ENCODE measurements around the gene PPP1R1C.

The PPP1R1C gene

DNA sequence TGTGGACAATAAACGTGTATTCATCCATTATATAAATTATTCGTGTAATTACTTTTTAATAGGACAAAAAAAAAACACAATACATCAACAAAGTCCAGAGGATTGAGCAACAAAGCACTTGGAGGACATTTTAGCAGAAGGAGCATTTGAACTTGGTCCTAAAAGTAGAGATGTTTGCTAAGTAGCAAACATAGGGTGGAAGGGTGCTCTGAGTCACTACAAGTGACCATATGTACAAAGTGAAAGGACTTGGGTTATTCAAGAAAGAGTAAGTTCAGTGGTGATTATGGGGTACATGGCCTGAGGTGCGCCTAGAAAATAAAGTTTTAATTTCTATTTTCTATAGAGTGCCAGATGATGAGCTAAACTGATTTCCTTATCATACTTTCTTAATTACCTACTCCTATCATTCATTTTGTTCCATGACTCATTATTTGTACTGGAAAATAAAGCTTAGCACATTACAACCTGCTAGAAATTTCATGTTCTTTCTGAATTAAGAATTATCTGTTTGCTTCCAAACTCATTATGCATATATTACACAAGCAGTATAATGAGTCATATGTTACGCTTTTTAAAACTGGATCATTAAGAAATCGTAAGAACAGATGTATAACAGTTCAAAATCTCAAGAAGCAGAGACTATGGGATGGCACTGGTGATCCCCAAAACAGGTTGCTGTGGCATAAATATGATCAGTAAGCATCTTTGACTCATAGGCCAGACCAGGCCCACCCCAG lies 13.1 kb upstream of the PPP1R1C start:
- DNase-seq, result no peak

DNA sequence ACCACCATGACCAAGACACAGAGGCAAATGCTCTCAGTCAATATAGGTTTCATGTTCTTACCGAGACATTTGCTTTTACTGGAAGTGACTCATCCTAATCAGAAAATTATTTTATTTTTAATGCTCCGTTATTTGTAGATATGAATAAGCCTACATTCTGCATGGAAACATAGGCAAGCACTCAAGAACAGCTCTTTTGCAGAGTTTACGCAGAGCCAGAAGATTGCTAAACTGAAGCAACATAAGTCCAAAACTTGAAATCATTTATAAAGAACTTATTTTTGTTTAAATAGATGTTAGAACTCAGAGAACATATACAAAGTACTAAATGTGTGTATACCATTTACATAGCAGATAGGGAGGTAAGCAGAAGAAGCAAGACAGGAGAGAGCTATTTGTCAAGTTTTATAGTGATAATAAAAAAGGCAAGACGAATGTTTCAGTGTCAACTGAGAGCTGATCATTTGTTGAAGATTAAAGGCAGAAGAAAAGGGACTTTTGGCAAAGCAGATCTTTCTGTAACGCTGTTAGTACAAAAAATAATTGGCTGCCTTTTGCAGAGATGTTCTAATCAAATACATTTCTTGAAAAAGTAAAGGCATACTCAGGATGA lies 12.4 kb upstream of the PPP1R1C start:
- no peak for DNase-seq

DNA sequence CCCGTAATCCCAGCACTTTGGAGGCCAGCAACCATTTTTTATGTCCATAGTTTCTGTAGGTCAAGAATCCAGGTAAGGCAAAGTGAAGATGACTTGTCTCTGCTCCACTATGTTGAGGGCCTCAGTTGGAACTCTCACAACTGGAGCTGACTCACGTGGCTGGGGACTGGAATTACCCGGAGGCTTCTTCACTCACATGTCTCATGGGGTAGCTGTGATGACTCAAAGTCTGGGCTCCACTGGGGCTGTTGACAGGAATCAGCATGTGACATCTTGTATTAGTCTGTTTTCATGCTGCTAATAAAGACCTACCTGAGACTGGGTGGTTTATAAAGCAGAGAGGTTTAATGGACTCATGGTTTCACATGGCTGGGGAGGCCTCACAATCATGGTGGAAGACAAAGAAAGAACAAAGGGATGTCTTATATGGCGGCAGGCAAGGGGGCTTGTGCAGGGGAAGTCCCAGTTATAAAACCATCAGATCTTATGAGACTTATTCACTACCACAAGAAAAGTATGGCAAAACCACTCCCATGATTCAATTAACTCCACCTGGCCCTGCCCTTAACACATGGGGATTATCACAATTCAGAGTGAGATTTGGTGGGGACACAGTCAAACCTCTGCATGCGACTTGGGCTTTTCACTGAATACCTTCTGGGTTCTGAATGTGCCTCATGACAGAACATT lies 7.8 kb upstream of the PPP1R1C start:
- no peak for DNase-seq

DNA sequence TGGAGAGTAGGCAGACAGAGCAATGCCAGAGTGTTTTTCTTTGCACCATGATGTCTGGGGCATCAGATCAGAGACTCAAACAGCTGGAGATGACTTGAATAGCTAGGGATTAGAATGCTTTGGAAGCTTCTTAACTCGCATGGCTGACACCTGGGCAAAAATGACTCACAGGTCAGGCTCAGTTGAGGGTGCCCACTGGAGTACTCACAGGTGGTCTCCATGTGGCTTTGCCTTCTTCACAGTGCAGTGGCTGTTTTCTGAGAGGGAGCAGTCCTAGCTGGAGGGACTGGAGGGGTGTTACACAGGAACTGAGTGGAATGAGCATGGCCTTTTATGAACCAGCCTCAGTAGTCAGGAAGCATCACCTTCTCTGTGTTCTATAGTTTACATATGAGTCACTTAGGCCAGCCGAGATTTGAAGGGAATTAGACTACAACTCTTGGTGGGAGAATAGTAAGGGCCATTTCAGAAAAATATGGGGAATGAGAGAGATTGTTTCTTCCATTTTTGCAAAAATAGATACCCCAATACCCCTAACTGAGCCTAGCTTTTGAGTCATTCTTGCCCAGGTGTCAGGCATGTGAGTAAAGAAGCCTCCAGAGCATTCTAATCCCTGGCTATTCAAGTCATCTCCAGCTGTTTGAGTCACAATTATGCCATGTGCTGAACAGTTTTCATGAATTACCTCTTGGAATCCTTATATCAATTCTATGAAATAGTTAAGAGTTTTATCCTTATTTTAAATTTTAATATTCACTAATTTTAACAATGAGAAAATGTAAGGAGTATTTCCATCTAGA lies 7.1 kb upstream of the PPP1R1C start:
- no peak for DNase-seq

DNA sequence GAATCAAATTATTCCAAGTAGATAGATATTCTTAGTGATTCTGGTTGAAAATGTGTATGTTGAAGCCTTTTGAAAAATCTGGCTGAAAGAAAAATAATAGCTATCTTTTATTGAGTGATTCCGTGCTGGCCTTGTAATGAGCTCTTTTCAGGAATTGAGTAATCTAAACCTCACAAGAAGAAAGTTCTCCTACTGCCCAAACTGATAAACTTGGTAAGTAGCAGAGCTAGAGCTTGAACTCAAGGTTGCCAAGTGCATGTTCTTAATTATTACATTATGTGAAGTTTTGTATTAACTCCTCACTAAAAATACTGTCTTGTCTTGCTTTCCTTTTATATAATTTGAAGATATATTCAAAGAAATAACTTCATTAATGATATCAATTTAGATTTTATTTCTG lies 1.6 kb upstream of the PPP1R1C start:
- DNase-seq, result no peak

DNA sequence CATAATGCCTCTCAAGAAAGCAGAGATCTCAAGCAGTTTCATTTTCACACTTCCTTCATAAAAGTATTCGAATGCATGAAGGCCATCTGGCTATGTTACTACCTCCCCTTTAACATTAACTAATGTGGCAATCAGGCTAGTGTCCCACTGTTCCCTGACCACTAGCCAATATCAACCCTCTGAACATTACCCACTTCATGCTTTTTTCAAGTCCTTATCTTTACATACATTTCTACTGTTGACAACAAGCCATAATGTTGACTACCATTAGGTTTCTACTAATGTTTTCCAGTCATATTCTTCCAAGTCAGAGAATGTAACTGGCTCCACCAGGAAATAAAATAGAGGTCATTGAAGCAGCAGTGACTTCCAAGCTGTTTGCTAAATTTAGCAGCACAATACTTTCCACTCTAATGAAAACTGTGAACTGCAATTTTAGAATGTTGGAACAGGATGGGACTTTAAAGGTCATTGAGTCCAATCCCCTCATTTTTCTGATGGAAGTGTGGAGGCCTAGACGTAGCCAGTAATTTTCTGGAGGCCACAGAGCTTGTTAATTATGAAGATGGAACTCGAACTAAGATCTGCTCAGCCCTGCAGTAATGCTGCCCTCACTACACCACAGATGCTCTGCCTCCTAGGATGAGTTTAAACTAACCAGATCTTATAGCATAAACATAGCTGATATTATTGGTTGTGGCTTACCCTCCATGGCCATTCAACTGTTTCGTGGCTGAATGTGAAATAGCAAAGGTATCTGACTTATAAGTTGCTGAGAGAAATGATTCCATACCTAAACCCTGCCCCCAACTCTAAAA lies 630 bp upstream of the PPP1R1C start:
- DNase-seq, result no peak

DNA sequence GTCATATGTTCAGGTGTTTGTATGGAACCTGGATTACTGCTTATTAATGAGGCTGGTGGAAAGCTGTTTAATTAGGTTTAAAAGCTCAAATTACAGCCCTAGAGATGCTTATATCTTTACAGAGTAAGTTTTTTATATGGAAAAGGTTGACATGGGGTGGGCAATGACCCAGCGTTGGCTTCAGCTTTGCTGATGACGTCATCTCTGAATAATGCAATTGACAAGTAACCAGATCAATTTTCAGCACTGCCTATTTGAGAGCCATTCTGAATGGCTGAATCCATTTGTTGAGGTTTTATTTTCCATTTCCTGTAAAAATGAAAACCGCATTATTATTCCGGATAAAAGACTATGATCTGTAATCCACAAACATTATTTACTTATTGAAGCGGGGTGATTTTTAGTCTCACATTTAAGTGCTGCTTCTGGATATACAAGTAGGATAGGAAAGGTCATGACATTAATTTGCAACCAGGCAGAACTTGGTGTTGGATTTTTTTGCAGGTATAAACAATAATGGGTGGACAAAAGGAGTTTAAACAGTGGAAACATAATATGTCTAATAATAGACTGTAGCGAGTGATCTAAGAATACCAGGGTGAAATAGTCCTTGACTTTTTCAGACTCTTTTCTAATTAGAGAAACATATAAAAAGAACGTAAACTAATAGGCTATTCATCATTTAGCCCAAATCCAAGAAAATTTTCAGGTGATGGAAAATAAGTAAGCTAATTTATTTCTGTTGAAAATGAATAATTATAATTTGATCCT lies 2.7 kb downstream of the PPP1R1C start:
- no peak for DNase-seq

DNA sequence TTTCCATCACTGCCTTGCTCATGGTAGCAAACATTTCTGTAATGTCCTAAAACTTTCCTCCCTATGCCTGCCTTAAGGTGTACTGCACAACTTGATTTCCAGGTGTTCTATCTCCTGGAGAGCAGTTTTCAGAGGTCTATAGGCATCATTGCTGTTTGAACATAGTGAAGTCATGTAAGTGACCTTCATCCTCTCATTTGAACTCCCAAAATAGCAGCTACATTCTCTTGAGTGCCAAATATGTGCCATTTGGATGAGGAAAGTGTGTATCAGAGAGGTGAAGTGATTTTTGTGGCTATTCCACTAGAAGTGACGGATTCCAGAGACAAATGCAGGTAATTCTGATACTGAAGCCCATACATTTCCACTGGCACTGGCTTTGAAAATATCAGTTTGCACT lies 3.4 kb downstream of the PPP1R1C start:
- no peak for DNase-seq

DNA sequence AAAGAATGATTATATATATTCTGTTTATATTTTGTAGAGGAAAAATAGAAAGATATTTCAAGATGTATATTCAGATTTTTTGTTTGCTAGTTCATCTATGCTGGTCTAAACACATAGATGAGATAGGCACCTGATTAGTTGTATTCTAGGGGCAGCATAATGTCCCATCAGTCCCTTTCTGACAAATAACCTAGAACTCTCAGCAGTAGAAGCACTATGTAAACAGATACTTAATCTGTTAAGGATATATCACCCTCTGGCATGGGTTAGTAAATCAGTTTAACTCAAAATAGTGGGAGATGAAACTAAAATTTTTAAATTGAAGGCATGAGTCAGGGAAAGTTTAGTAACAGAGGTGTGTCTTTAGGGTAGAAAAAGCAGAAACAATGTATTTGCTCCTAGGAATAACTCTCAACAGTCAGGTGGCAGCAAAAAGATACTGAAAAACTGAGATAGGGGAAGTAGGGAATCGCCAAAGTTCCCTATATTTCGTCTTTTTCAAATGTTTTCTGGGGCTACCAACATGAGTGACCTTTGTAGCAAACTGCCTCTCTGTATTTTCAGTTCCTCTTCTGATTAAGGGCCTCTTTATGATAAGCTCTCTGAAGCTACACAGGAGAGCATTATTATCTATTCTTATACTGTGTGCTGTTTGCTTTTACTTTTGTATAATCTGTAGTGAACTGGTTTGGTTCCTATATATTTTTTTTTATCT lies 5.7 kb downstream of the PPP1R1C start:
- DNase-seq, result no peak

DNA sequence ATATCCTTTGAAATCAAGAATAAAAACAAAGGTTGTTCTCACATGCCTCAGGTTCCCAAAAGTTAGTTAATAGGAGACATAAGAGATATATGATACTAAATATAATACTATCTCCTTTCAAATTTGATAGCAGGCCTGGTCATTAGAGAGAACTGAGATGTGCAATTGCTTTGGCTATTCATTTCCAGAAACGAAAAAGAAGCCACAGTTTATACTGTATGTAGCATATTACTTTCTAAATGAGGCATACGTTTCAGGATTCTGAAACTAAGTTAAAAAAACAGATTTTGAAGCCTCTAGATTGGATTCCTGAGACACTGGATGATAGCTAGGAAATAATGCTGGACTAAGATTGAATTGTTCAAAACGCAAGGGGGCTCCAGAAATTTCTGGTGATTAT lies 7.1 kb downstream of the PPP1R1C start:
- no peak for DNase-seq

DNA sequence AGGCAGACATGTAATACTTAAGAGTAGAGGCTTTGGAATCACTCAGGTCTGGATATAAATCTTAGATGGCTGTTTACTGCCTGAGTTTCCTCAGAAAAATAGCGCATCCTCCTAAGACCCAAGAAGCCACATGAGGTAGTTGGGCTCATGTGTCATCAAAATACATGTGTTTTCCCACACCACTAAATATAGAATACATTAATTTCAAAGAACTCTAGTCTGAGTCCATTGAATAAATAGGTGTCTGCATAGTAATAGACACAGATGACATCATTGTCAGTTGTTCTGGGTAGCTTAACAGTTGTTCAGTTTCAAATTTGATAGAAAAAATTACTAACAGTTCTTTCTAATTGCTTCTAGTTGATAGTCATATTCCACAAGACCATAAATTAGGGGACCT lies 9.6 kb downstream of the PPP1R1C start:
- DNase-seq, result no peak

DNA sequence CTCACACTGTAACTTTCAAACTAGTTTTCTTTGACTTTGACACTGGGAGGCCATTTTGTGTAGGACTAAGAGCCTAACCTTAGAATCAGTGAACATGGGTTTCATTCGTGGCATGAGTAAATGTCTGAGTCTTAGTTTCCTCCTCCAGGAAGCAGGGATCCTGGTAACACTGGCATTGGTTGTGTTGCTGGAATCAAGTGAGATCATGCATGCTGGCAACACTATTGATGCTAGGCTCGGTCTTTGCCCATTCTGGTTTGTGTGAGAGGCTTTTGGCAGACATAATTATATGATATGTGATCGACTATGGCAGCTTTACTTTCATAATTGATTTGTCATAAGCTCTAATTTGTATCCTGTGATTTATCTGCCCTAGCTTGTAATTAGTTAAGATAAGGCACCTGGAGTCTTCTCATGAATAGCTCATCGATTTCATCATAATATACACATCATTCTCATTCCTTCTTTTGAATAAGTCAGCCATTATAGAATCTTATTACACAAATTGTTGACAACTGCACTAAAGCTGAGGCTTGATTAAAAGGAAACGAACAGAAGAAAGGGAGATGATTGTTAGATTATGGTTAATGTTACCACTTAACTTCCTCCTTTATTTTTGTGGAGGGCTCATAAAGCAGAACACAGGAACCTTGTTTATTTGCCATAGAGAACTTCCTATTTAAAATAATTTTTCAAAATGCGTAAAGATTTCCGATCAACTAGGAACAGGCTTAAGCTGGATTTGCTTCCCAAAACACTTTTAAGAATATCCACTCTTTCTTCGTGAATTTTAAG lies 12.6 kb downstream of the PPP1R1C start:
- DNase-seq, result no peak

DNA sequence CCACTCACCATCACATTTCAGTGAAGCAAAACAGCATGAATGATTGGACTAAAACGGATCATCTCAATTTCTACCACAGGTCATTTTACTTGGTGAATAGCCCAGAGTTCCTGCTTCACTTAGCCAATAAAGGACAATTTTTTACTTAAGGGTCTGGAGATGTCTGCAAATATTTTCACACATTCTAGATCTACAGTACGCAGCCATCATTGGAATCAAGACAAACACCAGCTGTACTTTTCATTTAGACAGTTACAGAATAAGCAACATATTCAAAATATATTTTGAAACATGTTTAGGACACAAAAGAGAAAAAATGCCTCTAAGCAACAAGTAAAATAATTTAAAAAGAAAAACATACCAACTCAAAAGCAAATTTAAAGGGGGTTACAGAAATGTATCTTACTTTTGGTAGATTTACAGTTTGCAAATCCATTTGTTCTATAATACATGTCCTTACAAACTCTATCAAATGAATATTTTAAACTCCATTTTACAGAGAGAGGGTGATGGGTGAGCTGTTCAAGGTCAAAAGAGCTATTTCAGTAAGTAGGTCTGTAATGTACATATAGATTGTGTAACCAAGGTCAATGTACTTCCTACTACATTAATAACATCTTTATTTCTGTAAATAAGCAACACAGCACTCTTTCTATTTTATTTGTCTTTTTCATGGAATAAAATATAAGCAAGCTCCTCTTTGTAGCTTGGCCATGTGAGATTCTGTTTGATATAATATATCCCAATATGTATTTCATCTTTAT lies 13.4 kb downstream of the PPP1R1C start:
- DNase-seq, result no peak

DNA sequence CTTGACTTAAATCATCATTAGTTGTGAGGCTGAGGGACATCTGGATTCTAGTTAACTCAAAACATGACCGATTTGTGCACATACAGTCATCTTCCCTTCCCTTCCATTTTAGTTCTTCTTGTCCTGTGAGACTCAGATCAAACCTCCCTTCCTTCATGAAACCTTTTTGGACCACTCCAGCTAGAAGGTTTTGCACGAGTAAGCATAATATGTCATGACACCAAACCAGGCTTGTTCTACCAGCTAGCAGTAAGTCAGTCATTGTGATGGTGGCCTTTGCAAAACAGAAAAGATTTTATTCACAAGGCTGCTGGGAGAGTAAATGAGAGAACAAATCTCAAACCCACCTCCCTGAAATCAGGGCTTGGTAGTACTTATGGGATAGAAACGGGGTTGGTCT lies 14.3 kb downstream of the PPP1R1C start:
- no peak for DNase-seq

DNA sequence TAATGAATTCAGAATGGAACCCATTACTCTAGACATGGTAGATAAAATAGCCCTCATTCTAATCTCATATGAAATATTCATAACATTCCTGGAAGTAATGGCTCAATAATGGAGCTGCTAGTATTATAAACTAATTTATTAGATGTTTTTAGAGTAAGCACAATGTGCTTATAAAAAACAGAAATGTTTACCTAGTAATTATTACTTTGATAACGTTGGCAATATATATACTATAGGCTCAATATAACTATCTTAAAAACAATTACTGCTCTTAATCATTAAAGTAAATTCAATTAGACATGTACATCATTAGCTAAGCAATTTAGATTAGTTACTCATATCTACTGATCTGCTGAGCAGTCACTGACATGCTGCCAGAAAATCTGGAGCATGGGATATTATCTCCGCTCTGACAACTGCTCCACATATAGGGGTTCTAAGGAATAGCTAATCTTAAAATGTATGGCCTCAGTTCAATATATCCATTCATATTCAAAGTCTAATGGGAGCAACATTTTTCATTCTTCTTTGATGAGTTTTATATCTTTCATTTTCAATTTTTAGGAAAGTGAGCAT lies 19.4 kb downstream of the PPP1R1C start:
- no peak for DNase-seq

DNA sequence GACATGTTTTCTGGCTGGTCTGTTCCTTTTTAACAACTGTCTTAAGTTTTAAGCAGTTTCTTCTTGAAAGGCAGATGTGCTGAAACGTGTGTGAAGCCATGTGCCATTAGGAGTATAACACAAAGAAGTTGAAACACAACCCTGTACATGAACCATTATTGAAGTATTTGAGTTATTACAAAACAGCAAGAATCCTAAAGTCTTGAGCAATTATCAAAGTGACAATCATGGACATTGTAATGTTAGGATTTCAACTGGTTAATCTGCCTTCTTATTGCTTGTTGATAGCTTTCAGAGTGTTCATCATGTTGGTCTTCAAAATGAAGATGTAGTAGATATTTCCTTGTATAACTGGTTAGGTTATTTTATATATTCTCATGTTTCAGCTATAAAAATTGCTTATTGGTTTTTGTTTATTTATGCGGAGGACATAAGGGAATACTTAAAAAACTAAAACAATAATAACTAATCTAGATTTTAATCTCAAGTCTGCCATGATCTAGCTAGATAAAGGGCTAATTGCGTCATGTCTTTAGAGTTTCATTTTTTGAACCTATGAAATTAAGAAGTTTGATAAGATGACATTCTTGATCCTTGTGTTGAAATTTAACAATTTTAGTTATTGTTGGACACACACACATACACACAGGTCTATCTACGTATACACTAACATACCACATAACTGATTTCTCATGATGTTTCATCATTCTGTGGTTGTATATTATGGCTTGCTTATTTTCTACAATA lies 21.1 kb downstream of the PPP1R1C start:
- no peak for DNase-seq

DNA sequence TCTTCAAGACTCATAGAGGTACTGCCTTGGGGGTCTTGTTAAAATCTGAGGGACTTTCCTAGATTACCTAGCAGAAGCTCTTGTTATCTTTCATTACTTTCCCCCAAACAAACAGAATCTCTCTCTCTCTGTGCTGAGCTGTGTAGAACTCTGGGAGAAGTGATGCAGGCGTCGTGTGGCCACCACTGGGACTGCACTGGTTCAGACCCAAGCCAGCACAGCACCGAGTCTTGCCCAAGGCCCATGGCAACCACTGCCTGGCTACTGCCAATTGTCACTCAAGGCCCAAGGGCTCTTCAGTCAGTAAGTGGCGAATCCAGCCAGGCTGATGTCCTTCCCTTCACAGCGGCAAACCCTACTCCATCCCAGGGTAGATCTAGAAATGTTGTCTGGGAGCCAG lies 28.6 kb downstream of the PPP1R1C start:
- DNase-seq, result no peak
